Fibroblast of skin of right biceps (primary cell): ENCODE measurements around the gene PDHA2.
A peak's percentile ranks its signal among the peaks of the same experiment; 100 is the strongest.
"Not testable (repeated sequence)": the region's sequence is repeated elsewhere in the genome, so short reads cannot be mapped to it uniquely, and the experiment has no call there.

ENCODE experiments used
- DNase-seq: peaks from one replicate; pipeline ENCODE4 v3.0.0-alpha.2; 2013

Gene PDHA2

DNA sequence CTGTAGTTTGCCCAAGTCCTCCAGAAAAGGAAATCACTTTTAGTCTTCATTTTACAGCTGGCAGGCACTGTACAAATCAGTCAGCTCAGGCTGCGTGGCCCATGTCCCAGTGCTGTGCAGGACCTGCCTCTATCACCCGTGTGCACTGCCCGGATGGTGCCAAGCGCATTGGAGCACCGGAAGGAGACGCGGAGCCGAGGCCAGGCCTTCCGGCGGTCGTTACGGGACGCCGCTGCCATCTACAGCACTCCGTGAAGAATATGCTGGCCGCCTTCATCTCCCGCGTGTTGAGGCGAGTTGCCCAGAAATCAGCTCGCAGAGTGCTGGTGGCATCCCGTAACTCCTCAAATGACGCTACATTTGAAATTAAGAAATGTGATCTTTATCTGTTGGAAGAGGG, at the start of gene PDHA2:
PDHA2 (plus strand) TSS at position 203 of the 400 bp plus-strand sequence; CDS start at position 261, 58 bp downstream.
- no peak for DNase-seq

DNA sequence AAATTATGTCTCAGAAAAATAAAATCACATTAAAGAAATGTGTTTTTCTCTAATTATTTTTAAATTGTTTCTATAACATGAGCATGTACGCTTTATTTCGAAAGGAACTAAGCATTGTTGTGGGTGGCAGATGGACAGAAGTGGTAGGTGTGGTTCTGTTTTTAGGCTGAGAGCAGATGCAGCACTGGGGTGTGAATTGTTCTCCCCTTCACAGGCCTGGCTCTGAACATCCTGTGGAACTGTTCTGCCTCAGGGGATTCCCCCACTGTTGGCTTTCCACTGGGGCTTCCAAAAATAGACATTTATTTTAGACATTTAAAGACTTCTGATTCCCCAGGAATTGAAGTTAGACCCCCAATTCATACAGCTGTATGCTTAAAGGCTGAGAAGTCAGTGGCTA, 41.9 kb upstream of the PDHA2 start:
- DNase-seq, result no peak

- DNase-seq, result no peak
Measured at GRCh38 chr4:95798727-95799126, 41.2 kb upstream of the PDHA2 start.

DNA sequence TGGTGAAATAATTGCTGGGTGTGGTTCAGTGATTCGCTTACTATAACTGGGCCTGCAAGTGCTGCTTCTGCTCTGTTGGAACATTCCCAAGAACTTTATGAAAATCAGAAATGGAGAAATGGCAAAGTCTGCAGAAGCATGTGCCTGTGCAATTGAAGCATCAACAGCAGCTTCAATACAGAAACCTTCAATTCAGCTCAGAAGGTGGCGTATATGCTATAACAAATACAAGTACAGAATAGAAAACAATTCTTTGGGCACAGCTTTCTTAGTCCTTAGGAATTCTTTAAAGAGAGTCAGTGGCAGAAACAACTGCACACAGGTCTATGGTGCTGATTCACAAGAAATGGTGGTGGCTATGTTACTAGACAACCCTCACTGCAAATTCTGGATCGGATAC, 18.0 kb upstream of the PDHA2 start:
- no peak for DNase-seq

DNA sequence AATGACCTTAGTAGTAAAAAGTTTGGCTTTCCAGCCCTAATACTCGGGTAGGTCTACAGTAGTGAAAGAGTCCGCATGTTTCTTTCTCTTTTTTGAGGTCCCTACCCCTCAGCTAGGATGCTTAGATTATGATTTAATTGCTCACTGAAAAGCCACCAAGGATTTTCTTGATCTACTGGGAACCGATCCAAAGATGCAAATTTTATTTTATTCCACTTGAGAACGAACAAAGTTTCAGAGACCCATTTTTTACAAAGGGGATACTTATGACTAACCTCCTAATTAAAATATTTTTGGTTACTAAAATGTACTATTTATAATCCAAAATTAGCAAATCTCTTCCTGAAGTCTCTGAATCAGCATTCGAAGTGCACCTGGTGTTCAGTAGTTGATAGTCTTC, 14.3 kb upstream of the PDHA2 start:
- DNase-seq, result no peak

DNA sequence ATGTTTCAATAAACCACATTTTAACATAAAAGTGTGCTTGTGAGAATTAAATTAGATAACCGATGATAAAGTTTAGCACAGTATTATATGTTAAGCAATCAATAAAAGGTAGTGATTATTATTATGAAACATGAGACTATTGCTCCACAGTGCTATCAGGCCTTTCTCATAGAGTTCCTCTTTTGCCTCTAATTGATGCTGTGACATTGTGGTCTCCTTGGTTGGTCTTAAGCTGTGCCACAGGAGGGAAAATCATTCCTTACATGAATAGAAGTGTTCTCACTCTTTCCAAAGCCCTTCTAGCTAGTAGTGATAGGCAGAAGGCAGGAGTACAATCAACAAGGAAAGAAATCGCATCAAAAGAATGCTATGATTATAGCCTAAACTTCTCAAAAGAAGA, 9.2 kb upstream of the PDHA2 start:
- DNase-seq, result no peak

DNA sequence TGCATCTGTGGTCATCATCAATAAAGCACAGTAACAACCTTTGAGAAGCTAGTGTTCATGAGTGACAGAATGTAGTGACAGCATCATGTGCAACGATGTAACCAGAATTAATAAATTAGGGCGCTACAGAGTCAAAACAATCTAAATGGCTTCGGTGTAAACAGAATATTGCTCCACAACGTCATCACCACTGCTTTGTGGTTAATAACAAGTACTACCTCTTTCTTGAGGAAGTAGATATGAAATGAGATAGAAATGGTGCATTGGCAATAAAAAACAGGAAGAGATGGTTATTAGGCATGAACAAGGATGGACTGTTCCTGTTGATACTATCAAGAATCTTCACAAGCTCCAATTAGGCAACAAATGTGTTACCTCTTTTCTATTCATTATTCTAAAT, 8.7 kb upstream of the PDHA2 start:
- DNase-seq, result no peak

DNA sequence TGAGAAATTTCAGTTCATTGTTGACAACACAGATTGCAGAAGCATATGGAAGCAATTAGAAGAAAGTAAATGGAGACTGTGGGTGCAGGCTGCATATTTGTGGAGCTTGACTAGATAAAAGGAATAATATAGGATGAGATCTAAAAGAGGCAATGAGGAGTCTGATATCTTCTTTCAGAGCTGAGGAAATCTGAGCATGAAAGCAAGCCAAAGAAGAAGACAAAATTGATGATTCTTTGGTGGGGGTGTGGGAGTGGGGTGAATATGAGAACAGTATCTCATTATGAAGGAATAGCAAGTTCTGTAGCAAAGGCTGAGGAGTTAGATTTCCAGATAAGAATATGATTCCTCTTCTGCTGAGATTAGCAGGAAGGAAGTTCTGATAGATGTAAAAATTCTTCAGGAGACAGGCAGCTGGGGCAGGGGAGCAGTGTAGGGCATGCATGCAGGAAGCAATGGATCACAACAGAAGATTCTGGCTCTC, 6.1 kb upstream of the PDHA2 start:
- DNase-seq, result no peak

DNA sequence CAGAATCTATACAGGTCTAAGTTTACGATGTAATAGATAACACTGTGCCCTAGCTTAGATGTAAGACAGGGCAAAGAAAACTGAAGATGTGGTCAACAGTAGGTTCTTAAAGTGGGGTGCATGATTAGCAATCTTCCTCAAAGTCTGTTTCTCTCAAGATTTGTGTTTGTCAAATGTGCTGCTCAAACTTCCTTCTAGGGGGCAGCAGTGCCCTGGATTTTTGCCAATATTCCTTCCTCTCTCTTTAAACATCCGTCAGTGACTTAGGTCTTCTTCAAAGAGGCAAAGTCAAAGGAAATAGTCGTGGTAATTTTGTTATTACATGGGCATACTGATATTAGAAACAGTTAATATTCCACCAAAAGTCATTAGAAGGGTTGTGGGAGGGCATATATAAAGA, 4.2 kb upstream of the PDHA2 start:
- no peak for DNase-seq

- no peak for DNase-seq
Measured at GRCh38 chr4:95838192-95838591, 1.7 kb upstream of the PDHA2 start.

DNA sequence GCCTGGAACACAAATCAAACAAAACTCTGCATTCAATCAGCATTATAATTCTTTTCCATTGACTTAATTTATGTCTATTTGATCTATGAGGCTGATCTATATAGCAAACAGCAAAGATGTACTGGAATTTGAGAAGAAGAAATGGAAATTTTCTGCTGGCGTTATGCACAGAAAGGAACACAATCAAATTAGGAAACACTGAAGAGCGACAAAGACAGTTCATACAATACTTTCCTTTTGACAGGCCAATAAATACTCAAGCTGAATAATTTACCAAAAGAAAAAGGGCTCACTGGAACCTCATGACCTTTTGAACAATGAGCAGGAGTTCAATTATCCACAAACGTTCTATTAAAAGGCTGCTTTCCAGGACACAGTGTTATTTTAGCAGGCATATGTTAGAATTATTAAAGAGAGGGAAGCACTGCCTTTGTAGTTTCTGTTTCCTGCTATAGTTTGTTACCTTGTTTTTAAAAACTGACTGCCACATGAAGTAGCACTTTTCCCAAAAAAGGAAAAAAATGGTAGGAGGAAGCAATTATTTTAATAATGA, 8.1 kb downstream of the PDHA2 start:
- DNase-seq, result no peak

- DNase-seq, result no peak
Measured at GRCh38 chr4:95850161-95850560, 10.3 kb downstream of the PDHA2 start.

- DNase-seq, result no peak
Measured at GRCh38 chr4:95857761-95858160, 17.9 kb downstream of the PDHA2 start.

DNA sequence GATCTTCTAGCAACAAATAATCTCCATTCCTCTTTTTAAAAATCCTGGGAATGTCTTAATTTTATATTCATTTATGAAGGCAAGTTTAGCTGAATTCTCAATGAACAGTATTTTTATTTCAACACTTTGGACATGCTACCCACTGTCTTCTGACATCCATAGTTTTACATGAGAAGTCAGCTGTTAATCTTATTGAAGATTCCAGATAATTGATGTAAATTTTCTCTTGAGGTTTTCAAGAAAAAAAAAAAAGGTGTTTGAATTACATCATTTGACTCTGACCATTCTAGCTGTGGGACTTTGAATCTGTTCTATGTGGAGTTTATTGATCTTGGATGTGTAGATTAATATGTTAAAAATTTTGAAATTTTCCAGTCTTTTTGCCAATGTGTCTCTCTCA, 28.0 kb downstream of the PDHA2 start:
- DNase-seq, result peak; percentile 0

DNA sequence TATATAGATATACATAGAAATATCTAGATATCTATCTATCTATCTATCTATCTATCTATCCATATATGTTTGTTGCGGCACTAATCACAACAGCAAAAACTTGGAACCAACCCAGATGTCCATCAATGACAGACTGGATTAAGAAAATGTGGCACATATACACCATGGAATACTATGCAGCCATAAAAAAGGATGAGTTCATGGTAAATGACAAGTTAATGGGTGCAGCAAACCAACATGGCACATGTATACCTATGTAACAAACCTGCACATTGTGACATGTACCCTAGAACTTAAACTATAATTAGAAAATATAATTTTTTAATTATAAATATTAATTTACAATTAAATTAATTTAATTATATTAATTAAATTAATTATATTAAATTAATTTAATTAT, 29.5 kb downstream of the PDHA2 start:
- DNase-seq, result not testable (repeated sequence)

DNA sequence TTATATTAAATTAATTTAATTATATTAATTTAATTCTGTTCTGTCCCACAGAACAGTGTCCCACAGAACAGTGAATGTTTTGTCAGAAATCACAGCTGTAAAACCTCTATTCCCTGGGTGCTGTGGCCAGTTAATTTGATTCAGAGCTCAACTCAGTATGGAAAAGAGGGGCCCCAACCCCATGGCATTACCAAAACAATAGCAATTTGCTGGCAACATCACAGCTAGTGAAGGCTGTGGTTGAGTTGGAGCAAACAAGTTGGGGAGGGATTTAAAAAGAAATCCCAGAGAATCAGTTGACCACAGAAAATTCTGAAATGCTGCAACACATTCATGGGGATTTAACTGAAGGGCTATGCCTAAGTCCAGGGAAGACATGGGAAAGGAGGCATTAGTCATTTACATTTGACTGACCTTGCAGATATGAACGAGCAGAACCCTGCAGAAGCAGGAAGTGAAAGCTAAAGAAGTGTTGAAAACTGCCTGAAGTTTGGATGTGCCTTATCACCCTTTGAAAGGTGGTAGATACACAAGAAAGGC, 30.1 kb downstream of the PDHA2 start:
- no peak for DNase-seq

DNA sequence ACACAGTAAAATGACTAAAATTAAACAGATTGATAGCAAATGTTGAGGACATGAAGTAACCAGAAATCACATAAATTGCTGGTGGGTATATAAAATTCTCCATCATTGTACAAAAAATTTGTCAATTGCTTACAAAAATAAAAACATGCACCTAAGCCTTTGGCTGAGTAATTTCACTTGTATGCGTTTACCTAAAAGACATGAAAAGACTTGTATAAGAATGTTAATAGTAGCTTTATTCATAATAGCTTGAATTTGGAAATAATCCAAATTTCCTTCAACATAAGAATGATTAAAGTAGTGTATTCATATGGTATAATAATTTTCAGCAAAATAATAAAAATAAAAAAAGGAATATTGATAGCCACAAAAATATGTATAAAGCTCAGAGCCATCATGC, 37.7 kb downstream of the PDHA2 start:
- no peak for DNase-seq

- no peak for DNase-seq
Measured at GRCh38 chr4:95887551-95887950, 47.7 kb downstream of the PDHA2 start.

- no peak for DNase-seq
Measured at GRCh38 chr4:95889662-95890061, 49.8 kb downstream of the PDHA2 start.
